Frontal cortex (tissue), 4 donors: ENCODE measurements around the gene CD59. TPM values are rescaled to one million over a fixed set of nuclear protein-coding genes. Genes with fewer than 3 reads are reported as not detected.
"Not testable (repeated sequence)": the region's sequence is repeated elsewhere in the genome, so short reads cannot be mapped to it uniquely, and the experiment has no call there.

Experiments used
- DNase-seq, 2 donors: peaks; one replicate each; pipeline ENCODE4 v3.0.0; 2012; ENCODE audit warnings: low spot score in 2 of 2
- FAIRE-seq: peaks from 2 replicates; lab custom pipeline; 2012; peaks lifted over from hg19 to GRCh38; lab: Jason Lieb, UNC
- total RNA-seq: library from RNA; depleted of rRNA; stranded (reverse); fragments of >200 nt; gene quantifications from one replicate; pipeline ENCODE4 v1.2.3, GENCODE V29; 2014
- donor health status: control.
- donor health status: control.
- donor health status: control.

The CD59 gene
- total RNA-seq, 1 donor from 2014 or later = 31.4 TPM

GRCh38 chr11:33697997-33698396 is 38.2 kb downstream of the CD59 start:
- DNase-seq (no peak), FAIRE-seq (no peak)

GRCh38 chr11:33696931-33697638 is 39.1 kb downstream of the CD59 start:
- no peak for DNase-seq

GRCh38 chr11:33696411-33696810 is 39.8 kb downstream of the CD59 start:
- no peak for DNase-seq
- FAIRE-seq = no peak

More at GRCh38 chr11:33696931-33697638, 39.1 kb downstream of the CD59 start:
- FAIRE-seq = no peak

GRCh38 chr11:33695051-33695566 is 41.1 kb downstream of the CD59 start:
- no peak for FAIRE-seq
- DNase-seq = no peak

- FAIRE-seq = no peak
- no peak for DNase-seq
Observed at GRCh38 chr11:33694346-33695050, 41.7 kb downstream of the CD59 start.

GRCh38 chr11:33692541-33692940 is 43.7 kb downstream of the CD59 start:
- no peak for FAIRE-seq
- DNase-seq = no peak

- no peak for FAIRE-seq
- peak in 1 of 2 donors; percentile 46 for DNase-seq
Observed at GRCh38 chr11:33692013-33692504, 44.2 kb downstream of the CD59 start.

GRCh38 chr11:33691066-33691864 is 45.0 kb downstream of the CD59 start:
- no peak for FAIRE-seq
- DNase-seq = no peak

- no peak for FAIRE-seq
Observed at GRCh38 chr11:33690290-33691065, 45.7 kb downstream of the CD59 start.

GRCh38 chr11:33689501-33689900 is 46.7 kb downstream of the CD59 start:
- no peak for FAIRE-seq
- DNase-seq = no peak

More at GRCh38 chr11:33690290-33691065, 45.7 kb downstream of the CD59 start:
- no peak for DNase-seq

- DNase-seq = no peak
- no peak for FAIRE-seq
Observed at GRCh38 chr11:33689085-33689484, 47.1 kb downstream of the CD59 start.

- no peak for FAIRE-seq
- peak in 1 of 2 donors; percentile 54 for DNase-seq
Observed at GRCh38 chr11:33687733-33688479, 48.3 kb downstream of the CD59 start.

GRCh38 chr11:33685082-33685481 is 51.1 kb downstream of the CD59 start:
- FAIRE-seq = no peak
- no peak for DNase-seq

- DNase-seq (no peak), FAIRE-seq (no peak)
Observed at GRCh38 chr11:33684003-33684706, 52.1 kb downstream of the CD59 start.

GRCh38 chr11:33682446-33682845 is 53.8 kb downstream of the CD59 start:
- FAIRE-seq = no peak
- no peak for DNase-seq

GRCh38 chr11:33682019-33682418 is 54.2 kb downstream of the CD59 start:
- no peak for FAIRE-seq
- no peak for DNase-seq

- DNase-seq, FAIRE-seq: not testable (repeated sequence)
Observed at GRCh38 chr11:33678616-33679015, 57.6 kb downstream of the CD59 start.
